22Rv1 (cell line): Measurements from ENCODE around the gene SMIM22.

Experiments
- H3K27ac ChIP-seq: fragments of 450-650 bp; 2 replicates; pipeline ENCODE4 v1.5.1; 2017
- CTCF ChIP-seq: fragments of 450-650 bp; IDR thresholded peaks from 2 replicates; pipeline ENCODE4 v1.5.1; 2017; ENCODE audit warnings: mild to moderate bottlenecking
- ZFX ChIP-seq: fragments of 450-650 bp; IDR thresholded peaks from 2 replicates; pipeline ENCODE4 v1.6.1; 2017; ENCODE audit warnings: antibody characterized with exemption, borderline replicate concordance

The SMIM22 gene

GRCh38 chr16:4797805-4798252 lies 2.7 kb downstream of the SMIM22 start:
- H3K27ac ChIP-seq = no peak overlapping the region
- TF ChIP-seq CTCF (no peak), ZFX (no peak)

- H3K27ac ChIP-seq = no peak overlapping the region
- no peak for TF ChIP-seq ZFX
- TF ChIP-seq CTCF = no peak
These were observed 3.3 kb downstream of the SMIM22 start for GRCh38 chr16:4798456-4798855.

GRCh38 chr16:4799171-4799855 lies 4.1 kb downstream of the SMIM22 start:
- peak overlapping the region; percentile 94 for H3K27ac ChIP-seq
- no peak for TF ChIP-seq CTCF
- no peak for TF ChIP-seq ZFX

GRCh38 chr16:4800290-4801041 lies 5.3 kb downstream of the SMIM22 start:
- H3K27ac ChIP-seq = peak overlapping the region; percentile 94
- TF ChIP-seq ZFX (no peak), CTCF (no peak)

- peak overlapping the region; percentile 94 for H3K27ac ChIP-seq
- TF ChIP-seq CTCF (no peak), ZFX (no peak)
These were observed 6.1 kb downstream of the SMIM22 start for GRCh38 chr16:4801051-4801961.

GRCh38 chr16:4801962-4802658 lies 6.9 kb downstream of the SMIM22 start, which contains the start of gene ROGDI:
Gene ROGDI (minus strand): TSS chr16:4802633. CDS start chr16:4802571, 62 bp downstream.
- no peak for TF ChIP-seq CTCF
- no peak for TF ChIP-seq ZFX
- peak within 1 kb of the TSS; percentile 94 for H3K27ac ChIP-seq
